IMR-90 (cell line): ENCODE measurements around the gene AVPR2. TPM values are rescaled to one million over a fixed set of nuclear protein-coding genes. Genes with fewer than 3 reads are reported as not detected.

ENCODE experiments used
- ATAC-seq: fragments of 200-7000 bp; cut with Tn5 transposase; 2 replicates; pipeline ENCODE4 v1.9.1; 2020; ENCODE audit warnings: low read depth, mild to moderate bottlenecking, moderate library complexity
- BruUV-seq: library from RNA; stranded (reverse); fragments of 400-500 nt; replicated peaks from 2 replicates; lab custom pipeline; 2021; lab: Mats Ljungman, UMichigan
- CTCF ChIA-PET: fragments of 300-600 bp; formaldehyde crosslinking; extraction: SDS; loops from one replicate; lab custom pipeline; 2021; ENCODE audit warnings: antibody characterized with exemption; lab: Yijun Ruan, JAX
- POLR2A ChIA-PET: fragments of 300-600 bp; sonication (Branson Sonifier 250); formaldehyde crosslinking; loops from one replicate; lab custom pipeline; 2022; ENCODE audit warnings: antibody characterized with exemption; ENCODE audit not compliant: unreplicated experiment; lab: Charles Lee
- DNase-seq: peaks from one replicate; pipeline ENCODE4 v3.0.0; 2013
- H2AFZ ChIP-seq: replicated peaks from 2 replicates; pipeline ENCODE3; 2013; ENCODE audit warnings: low read length, mild to moderate bottlenecking; ENCODE audit not compliant: poor library complexity
- H2AK5ac ChIP-seq: 2 replicates; pipeline ENCODE4 v1.6.1; 2013; ENCODE audit warnings: low read depth, low read length, inconsistent platforms
- H2AK9ac ChIP-seq: replicated peaks from 2 replicates; pipeline ENCODE3; 2013; ENCODE audit warnings: mild to moderate bottlenecking, low read depth, low read length, moderate library complexity; ENCODE audit not compliant: poor library complexity
- H2BK120ac ChIP-seq: 2 replicates; pipeline ENCODE4 v1.6.1; 2013; ENCODE audit warnings: low read depth, low read length, inconsistent platforms
- H2BK15ac ChIP-seq: 3 replicates; pipeline ENCODE4 v1.6.1; 2013; ENCODE audit warnings: low read depth, low read length, inconsistent platforms
- H2BK20ac ChIP-seq: 2 replicates; pipeline ENCODE4 v1.6.1; 2013; ENCODE audit warnings: low read depth, mild to moderate bottlenecking, inconsistent platforms, low read length, moderate library complexity
- H2BK5ac ChIP-seq: 2 replicates; pipeline ENCODE4 v1.6.1; 2013; ENCODE audit warnings: mild to moderate bottlenecking, low read depth, low read length, inconsistent platforms; ENCODE audit not compliant: poor library complexity, severe bottlenecking
- H3K14ac ChIP-seq: replicated peaks from 2 replicates; pipeline ENCODE4 v1.6.1; 2013; ENCODE audit warnings: low read depth, low read length, inconsistent platforms
- H3K18ac ChIP-seq: 2 replicates; pipeline ENCODE4 v1.6.1; 2013; ENCODE audit warnings: low read depth, low read length, control low read depth
- H3K23ac ChIP-seq: 2 replicates; pipeline ENCODE4 v1.6.1; 2013; ENCODE audit warnings: low read depth, low read length, inconsistent platforms
- H3K27ac ChIP-seq: 2 replicates; pipeline ENCODE4 v1.5.1; 2013; ENCODE audit warnings: mild to moderate bottlenecking, control low read depth, low read length; ENCODE audit not compliant: insufficient read depth
- H3K27me3 ChIP-seq: 2 replicates; pipeline ENCODE4 v1.6.1; 2013; ENCODE audit warnings: low read length; ENCODE audit not compliant: control insufficient read depth, insufficient read depth
- H3K36me3 ChIP-seq: 2 replicates; pipeline ENCODE4 v1.6.1; 2013; ENCODE audit warnings: low read length, mixed read lengths; ENCODE audit not compliant: control insufficient read depth, insufficient read depth
- H3K4ac ChIP-seq: 2 replicates; pipeline ENCODE4 v1.6.1; 2013; ENCODE audit warnings: low read depth, low read length, inconsistent platforms
- H3K4me1 ChIP-seq: 2 replicates; pipeline ENCODE4 v1.6.1; 2013; ENCODE audit warnings: low read length, mixed read lengths; ENCODE audit not compliant: control insufficient read depth, insufficient read depth
- H3K4me2 ChIP-seq: 2 replicates; pipeline ENCODE4 v1.6.1; 2013; ENCODE audit warnings: low read depth, mild to moderate bottlenecking, control low read depth, low read length, moderate library complexity
- H3K4me3 ChIP-seq: 2 replicates; pipeline ENCODE4 v1.5.1; 2013; ENCODE audit warnings: low read depth, mild to moderate bottlenecking, control low read depth, low read length, moderate library complexity; ENCODE audit not compliant: insufficient read depth
- H3K56ac ChIP-seq: 2 replicates; pipeline ENCODE4 v1.6.1; 2013; ENCODE audit warnings: low read length, inconsistent platforms; ENCODE audit not compliant: insufficient read depth; ENCODE audit errors: extremely low read depth
- H3K79me1 ChIP-seq, 2 experiments: 2 replicates each; pipeline ENCODE4 v1.6.1; 2013; ENCODE audit warnings: low read length in 2 of 2, inconsistent platforms in 1 of 2, low read depth in 1 of 2
- H3K9ac ChIP-seq: 2 replicates; pipeline ENCODE4 v1.6.1; 2013; ENCODE audit warnings: low read depth, low read length, control low read depth
- H3K9me1 ChIP-seq: 2 replicates; pipeline ENCODE4 v1.6.1; 2013; ENCODE audit warnings: low read length, inconsistent platforms; ENCODE audit not compliant: insufficient read depth
- H3K9me3 ChIP-seq: 2 replicates; pipeline ENCODE4 v1.6.1; 2013; ENCODE audit warnings: low read length; ENCODE audit not compliant: control insufficient read depth, insufficient read depth
- H4K20me1 ChIP-seq: 2 replicates; pipeline ENCODE4 v1.6.1; 2013; ENCODE audit warnings: low read length, inconsistent platforms; ENCODE audit not compliant: insufficient read depth
- H4K5ac ChIP-seq: 2 replicates; pipeline ENCODE4 v1.6.1; 2013; ENCODE audit warnings: mild to moderate bottlenecking, low read depth, low read length, control low read depth
- H4K8ac ChIP-seq, 2 experiments: 2 replicates each; pipeline ENCODE4 v1.6.1; 2013; ENCODE audit warnings: low read depth in 2 of 2, low read length in 2 of 2, control low read depth in 1 of 2, inconsistent platforms in 1 of 2
- H4K91ac ChIP-seq: 2 replicates; pipeline ENCODE4 v1.6.1; 2013; ENCODE audit warnings: low read depth, low read length, inconsistent platforms; ENCODE audit not compliant: insufficient read depth
- BHLHE40 ChIP-seq: fragments of 150-350 bp; IDR thresholded peaks from 2 replicates; pipeline ENCODE4 v1.6.1; 2016; ENCODE audit warnings: mild to moderate bottlenecking, low read depth, low read length
- CEBPB ChIP-seq: IDR thresholded peaks from 2 replicates; pipeline ENCODE4 v1.6.1; 2012; ENCODE audit warnings: low read depth, low read length, improper control_type of control experiment
- CHD1 ChIP-seq: IDR thresholded peaks from 2 replicates; pipeline ENCODE4 v1.6.1; 2012; ENCODE audit warnings: low read depth, low read length, improper control_type of control experiment
- FOS ChIP-seq: fragments of 150-350 bp; IDR thresholded peaks from 2 replicates; pipeline ENCODE4 v1.6.1; 2016; ENCODE audit warnings: low read depth, low read length
- MAFK ChIP-seq: IDR thresholded peaks from 2 replicates; pipeline ENCODE4 v1.6.1; 2012; ENCODE audit warnings: low read depth, low read length, improper control_type of control experiment
- MAZ ChIP-seq: IDR thresholded peaks from 2 replicates; pipeline ENCODE4 v1.6.1; 2012; ENCODE audit warnings: low read depth, mild to moderate bottlenecking, low read length, improper control_type of control experiment, moderate library complexity, borderline replicate concordance
- MXI1 ChIP-seq: IDR thresholded peaks from 2 replicates; pipeline ENCODE4 v1.6.1; 2012; ENCODE audit warnings: low read depth, mild to moderate bottlenecking, low read length, moderate library complexity, borderline replicate concordance
- NFE2L2 ChIP-seq: fragments of 150-350 bp; IDR thresholded peaks from 2 replicates; pipeline ENCODE4 v1.6.1; 2016; ENCODE audit warnings: low read depth, mild to moderate bottlenecking, low read length
- POLR2A ChIP-seq: IDR thresholded peaks from 2 replicates; pipeline ENCODE4 v1.6.1; 2012; ENCODE audit warnings: mild to moderate bottlenecking, low read depth, low read length
- RCOR1 ChIP-seq: IDR thresholded peaks from 2 replicates; pipeline ENCODE4 v1.6.1; 2012; ENCODE audit warnings: mild to moderate bottlenecking, low read length, improper control_type of control experiment; ENCODE audit not compliant: insufficient replicate concordance
- SMC3 ChIP-seq: fragments of 150-350 bp; IDR thresholded peaks from 2 replicates; pipeline ENCODE4 v1.6.1; 2016; ENCODE audit warnings: low read depth, mild to moderate bottlenecking, antibody characterized with exemption, low read length, moderate library complexity
- WGBS, 2 experiments: methylation state at CpG; one replicate each; pipeline versions ENCODE4 v1.1.5 to v1.1.7; 2013; ENCODE audit warnings: missing lambda C conversion rate in 2 of 2; ENCODE audit not compliant: insufficient read length in 1 of 2; ENCODE audit errors: extremely low coverage in 2 of 2; 5-methylcytosine and 5-hydroxymethylcytosine counted together
- dilution Hi-C: fragments of 300-500 bp; cut with HindIII; formaldehyde crosslinking; loops from one replicate; pipeline ENCODE4 v1.14.3; 2018; ENCODE audit warnings: low sequenced_read_pairs; ENCODE audit not compliant: unreplicated experiment
- in situ Hi-C: fragments of 300-500 bp; cut with MboI; formaldehyde crosslinking; loops from 3 replicates; pipeline ENCODE4 v1.14.3; 2019; ENCODE audit warnings: low sequenced_read_pairs, inconsistent platforms, mixed read lengths
- intact Hi-C: fragments of 100-400 bp; cut with micrococcal nuclease; formaldehyde crosslinking; loops from 2 replicates; pipeline ENCODE4 v1.10.0; 2022
- polyA plus RNA-seq, 3 experiments: library from polyadenylated mRNA; depleted of rRNA; stranded (reverse); fragments of >200 nt; gene quantifications; 2 replicates each; pipeline ENCODE4 v1.2.3, GENCODE V29; 2012; ENCODE audit warnings: low replicate concordance in 1 of 3
- total RNA-seq: library from RNA; depleted of rRNA; stranded (reverse); fragments of >200 nt; gene quantifications from 2 replicates; pipeline ENCODE4 v1.2.3, GENCODE V29; 2012
- TF ChIP-seq, protein P1 (sequence below): fragments of 150-350 bp; IDR thresholded peaks from 2 replicates; pipeline ENCODE4 v1.6.1; 2016; ENCODE audit warnings: low read depth, mild to moderate bottlenecking, low read length, moderate library complexity, borderline replicate concordance
- TF ChIP-seq, protein P2 (sequence below): fragments of 150-350 bp; IDR thresholded peaks from 2 replicates; pipeline ENCODE4 v1.6.1; 2017; ENCODE audit warnings: mild to moderate bottlenecking, antibody characterized with exemption, low read length, low read depth

Gene AVPR2
- total and polyA plus RNA-seq, 2 of the 4 experiments (the other 2 are of a cell fraction) = not detected

DNA sequence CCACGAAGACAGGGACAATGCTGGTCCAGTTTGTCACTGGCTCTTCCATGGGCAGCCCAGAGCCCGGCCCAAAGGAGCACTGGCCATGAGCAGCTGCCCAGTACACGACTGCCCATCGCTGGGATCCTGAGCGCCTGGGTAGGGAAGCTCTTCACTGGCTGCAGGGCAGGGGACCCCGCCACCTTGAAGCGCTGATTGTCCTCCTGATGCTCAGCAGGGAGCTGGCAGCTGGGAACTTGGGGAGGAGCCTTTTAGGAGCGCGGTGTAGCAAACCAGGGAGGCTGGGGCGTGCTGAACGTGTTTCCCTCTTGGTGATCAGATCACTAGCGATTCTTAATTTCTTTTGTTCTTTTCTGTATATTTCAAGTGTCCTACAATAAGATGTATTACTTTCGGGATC lies 20.3 kb upstream of the AVPR2 start:
- dilution Hi-C loops (no loop called here), intact Hi-C loops (no loop called here), in situ Hi-C loops (no loop called here)
- Histone ChIP-seq H3K9me3 (peaks cover 2% of the 10 kb centered on the region), H3K27me3 (peaks cover 66% of the 10 kb centered on the region), H4K8ac (no peak overlapping the region), H3K4ac (no peak overlapping the region), H3K18ac (no peak overlapping the region), H3K9ac (no peak overlapping the region), H3K56ac (no peak overlapping the region), H3K27ac (no peak overlapping the region), H3K23ac (no peak overlapping the region), H3K14ac (no peak overlapping the region), H3K36me3 (no peaks in the 10 kb centered on the region), H2BK15ac (no peak overlapping the region), H2BK20ac (no peak overlapping the region), H3K4me2 (no peak overlapping the region), H2BK120ac (no peak overlapping the region), H3K79me1 (no peaks in the 10 kb centered on the region), H3K4me3 (no peak overlapping the region), H2AK5ac (no peak overlapping the region), H4K91ac (no peak overlapping the region), H2AK9ac (no peak overlapping the region), H2BK5ac (no peak overlapping the region), H2AFZ (no peak overlapping the region), H3K9me1 (no peaks in the 10 kb centered on the region), H4K20me1 (no peaks in the 10 kb centered on the region), H4K5ac (no peak overlapping the region), H3K4me1 (no peaks in the 10 kb centered on the region)
- DNase-seq (no peak), ATAC-seq (no peak)
- no TSS peak for BruUV-seq
- CTCF ChIA-PET = interaction anchor here (1.0 kb wide), 1 partner anchor 124 kb away, joined by 3 read pairs; no protein-coding TSS in a partner anchor
- POLR2A ChIA-PET = no interaction called here
- WGBS, 2 experiments = 21% methylated on average over 5 of the region's 13 CpGs; no CpG with 5 or more reads in 1 of the 2 experiments
- TF ChIP-seq MAZ (no peak), MAFK (no peak), FOS (no peak), POLR2A (no peak), CHD1 (no peak), CEBPB (no peak), NFE2L2 (no peak), MXI1 (no peak), SMC3 (no peak), RCOR1 (no peak), BHLHE40 (no peak)
- TF ChIP-seq, protein P1, sequence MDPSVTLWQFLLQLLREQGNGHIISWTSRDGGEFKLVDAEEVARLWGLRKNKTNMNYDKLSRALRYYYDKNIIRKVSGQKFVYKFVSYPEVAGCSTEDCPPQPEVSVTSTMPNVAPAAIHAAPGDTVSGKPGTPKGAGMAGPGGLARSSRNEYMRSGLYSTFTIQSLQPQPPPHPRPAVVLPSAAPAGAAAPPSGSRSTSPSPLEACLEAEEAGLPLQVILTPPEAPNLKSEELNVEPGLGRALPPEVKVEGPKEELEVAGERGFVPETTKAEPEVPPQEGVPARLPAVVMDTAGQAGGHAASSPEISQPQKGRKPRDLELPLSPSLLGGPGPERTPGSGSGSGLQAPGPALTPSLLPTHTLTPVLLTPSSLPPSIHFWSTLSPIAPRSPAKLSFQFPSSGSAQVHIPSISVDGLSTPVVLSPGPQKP = no peak
- TF ChIP-seq, protein P2, sequence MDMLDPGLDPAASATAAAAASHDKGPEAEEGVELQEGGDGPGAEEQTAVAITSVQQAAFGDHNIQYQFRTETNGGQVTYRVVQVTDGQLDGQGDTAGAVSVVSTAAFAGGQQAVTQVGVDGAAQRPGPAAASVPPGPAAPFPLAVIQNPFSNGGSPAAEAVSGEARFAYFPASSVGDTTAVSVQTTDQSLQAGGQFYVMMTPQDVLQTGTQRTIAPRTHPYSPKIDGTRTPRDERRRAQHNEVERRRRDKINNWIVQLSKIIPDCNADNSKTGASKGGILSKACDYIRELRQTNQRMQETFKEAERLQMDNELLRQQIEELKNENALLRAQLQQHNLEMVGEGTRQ = no peak
